ENCODE measurements around the gene CDK16.
A peak's percentile ranks its signal among the peaks of the same experiment; 100 is the strongest.

Gene CDK16

DNA sequence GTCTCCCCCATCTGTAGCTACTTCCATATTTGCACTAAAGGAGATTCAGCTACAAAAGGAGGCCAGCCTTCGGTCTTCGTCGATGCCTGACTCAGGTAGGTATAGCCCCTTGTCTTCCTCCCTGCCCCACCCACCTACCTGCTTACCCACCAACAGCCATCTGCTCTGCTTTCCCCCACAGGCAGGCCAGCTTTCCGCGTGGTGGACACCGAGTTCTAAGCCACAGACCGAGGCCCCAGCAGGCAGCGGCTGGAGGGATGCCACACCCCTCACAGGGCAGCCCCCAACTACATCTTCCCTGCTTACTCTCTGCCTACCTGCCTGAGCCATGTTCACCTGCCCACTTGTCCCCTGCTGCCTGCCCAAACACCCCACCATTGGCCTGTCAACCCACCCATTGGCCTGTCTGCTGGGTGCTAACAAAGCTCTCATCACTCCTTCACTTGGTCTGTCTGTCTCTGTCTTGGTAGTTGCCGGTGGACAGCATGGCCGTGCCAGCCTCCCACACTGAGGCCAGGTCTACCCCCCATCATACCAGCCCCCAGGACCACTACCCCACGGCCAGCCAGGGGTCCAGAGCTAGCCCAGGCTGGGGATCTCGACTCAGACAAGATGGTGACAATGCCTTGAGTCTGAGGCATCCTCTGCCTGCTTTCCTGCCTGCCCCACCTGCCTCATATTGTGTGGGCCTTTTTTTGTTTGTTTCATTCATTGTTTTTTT lies 10.2 kb downstream of the CDK16 start:
- no peak for DNase-seq (ENCODE audit: low read depth in 2 of 2)

DNA sequence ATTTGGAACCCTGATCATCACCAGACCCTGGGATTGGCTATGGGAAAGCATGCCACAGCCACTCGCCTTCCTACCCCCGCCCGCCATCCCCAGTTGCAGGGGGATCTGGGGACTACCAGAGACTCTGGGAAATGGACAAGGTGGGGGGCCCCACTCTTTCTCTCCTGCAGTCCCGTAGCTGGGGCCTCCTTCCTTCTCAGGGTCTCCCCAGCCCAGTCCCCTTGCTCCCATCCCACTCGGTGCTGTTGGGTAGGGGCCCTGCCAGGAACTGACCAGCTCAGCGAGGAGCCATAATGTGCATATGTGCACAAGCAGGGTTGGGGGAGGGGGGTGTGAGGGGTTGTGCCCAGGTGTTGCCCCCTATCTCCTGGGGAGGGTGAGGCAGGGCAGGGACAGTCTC lies 10.9 kb downstream of the CDK16 start:
- no peak for DNase-seq (ENCODE audit: low read depth in 2 of 2)

DNA sequence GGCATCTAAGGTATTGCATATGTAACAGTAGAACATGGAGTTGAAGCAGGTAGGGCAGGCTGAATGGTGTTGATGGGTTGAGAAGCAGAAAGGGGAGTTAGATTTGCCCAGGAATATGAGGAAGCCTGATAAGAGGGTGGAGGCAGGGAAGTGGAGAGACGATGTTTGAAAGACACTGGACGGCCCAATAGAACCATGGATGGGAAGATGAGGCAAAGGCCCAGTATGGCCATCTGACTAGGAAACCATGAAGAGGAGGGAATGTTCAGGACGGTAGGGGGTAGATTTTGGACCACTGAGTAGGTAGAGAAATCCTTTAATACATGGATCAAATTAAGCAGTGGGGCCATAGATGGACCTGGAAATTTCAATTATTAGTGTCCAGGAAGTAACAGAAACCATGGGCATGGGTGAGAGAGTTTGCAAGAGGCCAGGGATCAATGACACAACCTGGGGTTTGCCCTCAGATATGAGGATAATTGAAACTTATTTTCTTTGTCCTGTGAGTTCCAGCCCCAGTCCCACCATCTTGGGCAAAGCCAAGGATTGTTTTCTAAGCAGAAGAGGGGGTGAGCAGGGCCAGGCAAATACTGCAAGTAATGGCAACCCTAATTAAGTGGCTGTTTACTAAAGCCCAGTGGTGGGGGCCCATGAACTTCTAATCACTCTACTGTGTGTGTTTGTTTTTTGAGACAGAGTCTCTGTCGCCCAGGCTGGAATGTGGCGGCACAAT lies 11.8 kb downstream of the CDK16 start:
- DNase-seq (ENCODE audit: low read depth in 2 of 2), result no peak

DNA sequence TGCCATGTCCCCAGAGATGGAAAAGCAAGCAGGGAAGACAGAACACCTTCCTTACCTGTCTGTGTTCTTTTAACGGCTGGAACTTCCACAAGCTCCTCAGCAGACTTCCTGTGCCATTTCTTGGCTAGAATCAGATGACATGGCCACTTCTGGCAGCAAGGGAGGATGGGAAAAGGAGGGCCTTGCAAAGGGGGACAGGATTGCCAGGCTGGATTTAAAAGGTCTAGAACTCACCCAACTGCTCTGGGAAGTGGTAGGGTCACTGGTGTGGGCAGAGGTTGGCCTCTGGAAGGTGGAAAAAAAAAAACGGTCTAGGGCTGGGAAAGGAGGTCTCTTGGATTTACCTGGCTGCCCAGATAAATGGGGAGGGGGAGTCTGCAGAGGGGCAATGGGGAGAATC lies 12.7 kb downstream of the CDK16 start:
- no peak for DNase-seq (ENCODE audit: low read depth in 2 of 2)

DNA sequence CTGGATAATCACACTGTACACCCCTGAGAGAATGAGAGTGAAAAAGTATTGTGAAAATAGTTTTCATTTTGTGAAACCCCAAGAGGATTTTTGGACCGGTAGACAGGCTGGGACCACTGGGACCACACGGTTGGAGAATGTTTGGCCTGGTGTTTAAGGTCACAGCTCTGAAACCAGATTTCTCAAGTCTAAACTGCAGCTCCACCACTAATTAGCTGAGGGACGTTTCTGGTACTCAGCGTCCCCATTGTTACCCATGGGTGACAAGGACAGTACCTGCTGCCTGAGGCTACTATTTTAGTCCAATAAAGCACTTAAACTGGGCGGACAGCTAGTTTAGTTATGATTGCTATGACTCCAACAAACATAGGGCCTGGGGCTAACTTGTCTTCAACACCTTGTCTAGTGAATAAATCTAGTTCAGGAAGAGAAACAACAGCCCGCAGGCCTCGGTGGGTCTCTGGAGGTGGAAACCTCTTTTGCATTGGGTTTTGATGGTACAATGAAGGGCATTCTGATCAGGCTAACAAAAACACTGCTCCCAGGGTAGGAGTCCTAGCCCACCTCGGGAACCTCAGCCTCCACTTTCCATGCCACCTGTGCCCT lies 13.8 kb downstream of the CDK16 start:
- no peak for DNase-seq (ENCODE audit: low read depth in 2 of 2)

DNA sequence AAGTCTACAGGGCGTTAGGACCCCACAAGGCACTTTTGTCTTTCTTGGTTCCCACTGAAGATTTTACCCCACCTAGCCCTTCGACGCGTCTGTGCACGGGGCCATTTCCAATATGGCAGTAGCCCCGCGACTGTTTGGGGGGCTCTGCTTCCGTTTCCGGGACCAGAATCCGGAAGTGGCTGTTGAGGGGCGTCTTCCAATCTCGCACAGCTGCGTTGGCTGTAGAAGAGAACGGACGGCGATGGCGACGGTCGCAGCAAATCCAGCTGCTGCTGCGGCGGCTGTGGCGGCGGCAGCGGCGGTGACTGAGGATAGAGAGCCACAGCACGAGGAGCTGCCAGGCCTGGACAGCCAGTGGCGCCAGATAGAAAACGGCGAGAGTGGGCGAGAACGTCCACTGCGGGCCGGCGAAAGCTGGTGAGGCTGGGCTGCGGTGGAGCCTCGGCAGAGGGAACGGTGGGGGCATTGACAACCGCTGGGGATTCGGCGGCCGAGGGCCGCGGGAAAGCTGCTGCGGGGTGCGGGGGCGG lies 14.4 kb downstream of the CDK16 start, which contains the start of gene USP11:
TSS of gene USP11 (plus strand) at position 207 of the 530 bp plus-strand sequence. CDS start at position 242, 35 bp downstream.
- no peak for DNase-seq (ENCODE audit: low read depth in 2 of 2)

DNA sequence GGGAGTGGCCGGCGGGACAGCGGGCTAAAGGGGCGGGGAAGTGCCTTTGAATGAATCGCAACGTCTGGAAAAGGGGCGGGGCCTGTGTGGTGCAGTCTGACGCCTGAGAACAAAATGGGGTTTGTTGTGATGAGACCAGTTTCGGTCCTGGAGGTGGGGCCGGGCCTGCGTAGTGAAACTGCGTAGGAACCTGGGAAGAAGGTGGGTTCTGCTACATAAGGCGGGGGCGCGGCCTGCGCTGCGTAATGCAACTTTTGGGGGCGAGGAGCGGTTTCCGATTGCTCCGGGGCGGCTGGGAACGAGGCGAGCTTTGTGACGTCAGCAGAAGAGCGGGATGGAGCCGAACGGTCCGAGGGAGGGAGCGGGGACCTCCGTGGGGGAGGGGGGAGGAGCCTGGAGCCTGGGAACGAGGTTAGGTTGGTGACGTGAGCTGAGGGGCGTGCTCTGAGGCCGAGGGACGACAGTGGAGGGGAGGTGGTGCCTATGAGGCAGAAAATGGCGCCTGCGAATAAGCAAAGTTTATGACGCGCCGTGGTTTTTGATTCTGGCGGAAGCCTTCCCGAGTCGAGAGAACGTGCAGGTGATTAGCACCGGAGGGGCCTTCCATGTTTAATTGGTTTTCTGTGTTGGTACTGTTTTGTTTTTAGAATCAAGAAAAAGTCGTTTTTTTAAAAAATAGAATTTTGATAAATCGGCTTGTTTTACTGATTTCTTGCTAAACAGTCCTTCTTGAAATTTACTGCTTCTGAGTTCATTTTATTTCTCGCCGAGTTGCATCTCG lies 15.0 kb downstream of the CDK16 start:
- peak; percentile 82 to 89 for DNase-seq (ENCODE audit: low read depth in 2 of 2)

DNA sequence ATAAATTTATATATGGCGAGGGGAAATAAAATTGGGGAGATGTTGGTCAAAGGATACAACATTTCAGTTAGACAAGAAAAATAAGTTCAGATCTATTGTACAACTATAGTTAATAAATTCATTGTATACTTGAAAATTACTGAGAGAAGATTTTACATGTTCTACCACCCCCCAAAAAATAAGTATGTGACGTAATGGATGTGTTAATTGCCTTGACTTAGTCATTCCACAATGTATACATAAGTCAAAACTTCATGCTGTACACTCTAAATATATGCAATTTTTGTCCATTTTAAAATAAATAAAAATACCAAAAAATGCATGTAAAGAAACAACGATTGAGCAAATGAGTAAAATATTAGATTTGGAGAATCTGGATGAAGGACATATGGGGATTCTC lies 16.1 kb downstream of the CDK16 start:
- no peak for DNase-seq (ENCODE audit: low read depth in 2 of 2)

DNA sequence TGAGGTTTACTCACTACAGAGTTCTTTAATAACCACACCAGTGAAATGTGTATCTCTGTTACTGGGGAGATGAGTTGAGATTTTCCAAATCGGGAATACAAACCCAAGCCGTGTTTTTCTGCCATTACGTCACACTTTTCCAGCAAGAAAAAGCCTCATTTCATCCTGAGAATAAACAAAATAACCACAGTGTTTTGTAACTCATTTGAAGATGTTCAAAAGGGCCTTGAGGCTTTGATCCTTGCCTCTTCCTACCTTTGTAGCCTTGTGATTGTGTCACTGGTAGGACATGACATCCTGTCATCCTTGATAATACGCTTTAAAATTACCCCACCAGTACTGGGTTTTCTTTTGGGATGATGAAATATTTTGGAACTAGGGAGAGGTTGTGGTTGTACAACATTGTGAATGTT lies 17.2 kb downstream of the CDK16 start:
- DNase-seq (ENCODE audit: low read depth in 2 of 2), result no peak

DNA sequence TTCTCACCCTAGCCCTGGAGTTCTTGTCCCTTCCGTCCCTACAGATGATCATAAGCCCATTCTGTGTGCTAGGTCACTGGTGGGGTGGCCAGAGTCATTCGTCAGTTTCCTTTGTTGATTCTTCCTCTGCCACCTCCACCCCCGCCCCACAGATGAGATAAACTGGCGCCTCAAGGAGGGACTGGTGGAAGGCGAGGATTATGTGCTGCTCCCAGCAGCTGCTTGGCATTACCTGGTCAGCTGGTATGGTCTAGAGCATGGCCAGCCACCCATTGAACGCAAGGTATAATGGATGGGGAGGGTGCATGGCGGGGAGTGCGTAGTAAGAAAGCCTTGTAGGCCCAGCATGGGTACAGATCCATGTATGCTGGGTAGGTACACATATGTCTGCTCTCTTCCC lies 20.7 kb downstream of the CDK16 start:
- DNase-seq (ENCODE audit: low read depth in 2 of 2), result no peak

DNA sequence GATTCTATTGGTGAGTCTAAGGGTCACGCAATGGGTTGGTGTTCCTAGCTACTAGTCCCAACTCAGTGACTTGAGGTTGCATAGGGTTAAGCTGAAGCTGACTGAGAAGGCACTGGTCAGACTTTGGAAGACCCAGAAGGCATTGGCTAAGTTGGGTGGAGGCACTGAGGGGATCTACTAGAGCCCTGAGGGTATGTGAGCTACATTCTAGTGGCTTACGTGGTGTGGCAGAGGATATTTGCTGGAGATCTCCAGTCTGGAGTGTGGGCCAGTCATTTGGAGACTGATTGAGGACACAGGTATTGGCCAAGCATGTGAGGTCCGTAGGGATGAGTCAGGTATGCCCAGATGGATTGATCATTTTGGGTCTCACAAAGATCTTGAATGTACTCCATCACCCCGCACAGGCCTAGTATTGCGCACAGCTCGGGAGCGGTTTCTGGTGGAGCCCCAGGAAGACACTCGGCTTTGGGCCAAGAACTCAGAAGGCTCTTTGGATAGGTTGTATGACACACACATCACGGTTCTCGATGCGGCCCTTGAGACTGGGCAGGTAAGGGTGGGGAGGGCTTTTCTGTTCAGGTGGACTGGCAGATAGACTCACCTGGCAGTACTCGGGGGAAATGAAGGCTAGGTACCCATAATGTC lies 21.5 kb downstream of the CDK16 start:
- DNase-seq (ENCODE audit: low read depth in 2 of 2), result no peak

DNA sequence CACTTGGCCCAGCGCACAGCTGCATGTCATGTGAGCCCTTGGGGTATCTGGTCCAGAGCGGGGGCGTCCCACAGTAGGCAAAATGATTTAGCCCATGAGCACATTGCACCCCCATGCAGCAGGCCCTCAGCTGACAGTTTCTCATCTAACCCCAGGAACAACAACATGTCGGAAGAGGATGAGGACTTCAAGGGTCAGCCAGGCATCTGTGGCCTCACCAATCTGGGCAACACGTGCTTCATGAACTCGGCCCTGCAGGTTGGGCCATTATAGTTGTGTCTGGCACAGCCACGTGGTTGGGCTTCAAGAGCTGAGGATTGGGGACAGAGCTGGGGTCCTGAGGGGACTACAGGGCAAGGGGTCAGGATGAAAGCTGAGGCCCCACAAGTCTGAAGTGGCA lies 22.1 kb downstream of the CDK16 start:
- DNase-seq (ENCODE audit: low read depth in 2 of 2), result no peak

DNA sequence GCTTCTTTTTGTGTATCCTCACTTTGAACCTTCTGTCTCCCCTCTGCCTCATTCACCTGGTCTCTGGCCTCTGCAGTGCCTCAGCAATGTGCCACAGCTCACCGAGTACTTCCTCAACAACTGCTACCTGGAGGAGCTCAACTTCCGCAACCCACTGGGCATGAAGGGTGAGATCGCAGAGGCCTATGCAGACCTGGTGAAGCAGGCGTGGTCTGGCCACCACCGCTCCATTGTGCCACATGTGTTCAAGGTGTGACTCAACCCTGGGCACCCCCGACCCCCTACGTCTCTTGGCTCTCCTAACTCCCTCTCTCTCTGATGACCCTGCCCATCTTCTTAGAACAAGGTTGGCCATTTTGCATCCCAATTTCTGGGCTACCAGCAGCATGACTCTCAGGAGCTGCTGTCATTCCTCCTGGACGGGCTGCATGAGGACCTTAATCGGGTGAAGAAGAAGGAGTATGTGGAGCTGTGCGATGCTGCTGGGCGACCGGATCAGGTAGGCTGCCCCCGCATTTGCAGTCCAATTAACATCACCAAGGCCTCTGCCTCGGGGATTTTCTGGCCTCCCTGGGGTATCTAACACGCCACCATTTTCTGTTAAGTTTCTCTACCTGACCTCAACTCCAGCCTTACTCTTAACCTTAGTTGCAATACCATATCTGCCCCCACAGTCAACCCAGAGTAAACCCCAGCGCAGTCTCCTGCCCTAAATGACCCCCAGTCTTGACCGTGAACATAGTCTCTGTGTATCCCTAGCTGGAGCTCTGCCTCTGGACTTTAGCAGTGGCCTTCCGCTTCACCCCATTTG lies 22.9 kb downstream of the CDK16 start:
- DNase-seq (ENCODE audit: low read depth in 2 of 2), result no peak

DNA sequence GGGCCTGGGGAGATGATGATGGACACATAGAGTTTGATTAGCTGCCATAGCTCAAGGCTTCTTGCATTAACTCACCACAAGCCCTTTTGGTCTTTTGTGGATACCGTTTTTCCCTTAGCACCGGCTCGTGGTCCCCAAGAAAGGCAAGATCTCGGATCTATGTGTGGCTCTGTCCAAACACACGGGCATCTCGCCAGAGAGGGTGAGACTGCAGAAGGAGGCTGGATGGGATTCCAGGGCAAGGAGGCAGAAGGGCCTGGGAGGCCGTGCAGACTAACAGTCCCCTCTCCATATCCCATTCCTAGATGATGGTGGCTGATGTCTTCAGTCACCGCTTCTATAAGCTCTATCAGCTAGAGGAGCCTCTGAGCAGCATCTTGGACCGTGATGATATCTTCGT lies 23.8 kb downstream of the CDK16 start:
- no peak for DNase-seq (ENCODE audit: low read depth in 2 of 2)

DNA sequence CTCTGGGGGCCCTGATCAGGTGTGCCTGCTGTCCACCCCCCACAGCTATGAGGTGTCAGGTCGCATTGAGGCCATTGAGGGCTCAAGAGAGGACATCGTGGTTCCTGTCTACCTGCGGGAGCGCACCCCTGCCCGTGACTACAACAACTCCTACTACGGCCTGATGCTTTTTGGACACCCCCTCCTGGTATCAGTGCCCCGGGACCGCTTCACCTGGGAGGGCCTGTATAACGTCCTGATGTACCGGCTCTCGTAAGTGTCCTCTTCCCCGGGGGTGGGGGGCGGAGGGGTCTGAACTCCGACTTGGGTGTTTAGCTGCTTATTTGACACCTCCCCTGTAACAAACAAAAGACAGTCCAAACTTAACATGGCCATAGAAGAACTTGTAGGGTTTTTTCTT lies 24.9 kb downstream of the CDK16 start:
- no peak for DNase-seq (ENCODE audit: low read depth in 2 of 2)

DNA sequence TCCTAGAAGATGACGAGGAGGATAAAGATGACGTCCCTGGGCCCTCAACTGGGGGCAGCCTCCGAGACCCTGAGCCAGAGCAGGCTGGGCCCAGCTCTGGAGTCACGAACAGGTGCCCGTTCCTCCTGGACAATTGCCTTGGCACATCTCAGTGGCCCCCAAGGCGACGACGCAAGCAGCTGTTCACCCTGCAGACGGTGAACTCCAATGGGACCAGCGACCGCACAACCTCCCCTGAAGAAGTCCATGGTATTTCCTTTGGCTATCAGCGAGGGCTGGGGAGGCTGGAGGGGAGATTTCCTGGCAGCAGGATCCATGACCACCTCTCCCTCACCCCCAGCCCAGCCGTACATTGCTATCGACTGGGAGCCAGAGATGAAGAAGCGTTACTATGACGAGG lies 26.2 kb downstream of the CDK16 start:
- no peak for DNase-seq (ENCODE audit: low read depth in 2 of 2)

DNA sequence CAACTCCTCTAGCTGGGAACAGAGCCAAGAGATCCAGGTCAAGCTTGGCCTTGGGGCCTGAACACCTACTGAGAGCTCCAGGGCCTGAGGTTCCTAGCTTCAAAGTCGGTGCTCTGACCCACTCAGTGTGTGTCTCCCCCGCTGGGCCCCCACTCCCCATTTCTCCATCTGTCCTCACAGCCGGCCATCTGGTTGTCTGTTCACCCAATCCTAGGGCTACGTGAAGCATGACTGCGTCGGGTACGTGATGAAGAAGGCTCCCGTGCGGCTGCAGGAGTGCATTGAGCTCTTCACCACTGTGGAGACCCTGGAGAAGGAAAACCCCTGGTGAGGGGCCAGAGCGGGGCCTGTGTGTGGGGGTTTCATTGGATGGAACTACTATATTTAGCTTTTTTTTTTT lies 26.7 kb downstream of the CDK16 start:
- DNase-seq (ENCODE audit: low read depth in 2 of 2), result no peak

DNA sequence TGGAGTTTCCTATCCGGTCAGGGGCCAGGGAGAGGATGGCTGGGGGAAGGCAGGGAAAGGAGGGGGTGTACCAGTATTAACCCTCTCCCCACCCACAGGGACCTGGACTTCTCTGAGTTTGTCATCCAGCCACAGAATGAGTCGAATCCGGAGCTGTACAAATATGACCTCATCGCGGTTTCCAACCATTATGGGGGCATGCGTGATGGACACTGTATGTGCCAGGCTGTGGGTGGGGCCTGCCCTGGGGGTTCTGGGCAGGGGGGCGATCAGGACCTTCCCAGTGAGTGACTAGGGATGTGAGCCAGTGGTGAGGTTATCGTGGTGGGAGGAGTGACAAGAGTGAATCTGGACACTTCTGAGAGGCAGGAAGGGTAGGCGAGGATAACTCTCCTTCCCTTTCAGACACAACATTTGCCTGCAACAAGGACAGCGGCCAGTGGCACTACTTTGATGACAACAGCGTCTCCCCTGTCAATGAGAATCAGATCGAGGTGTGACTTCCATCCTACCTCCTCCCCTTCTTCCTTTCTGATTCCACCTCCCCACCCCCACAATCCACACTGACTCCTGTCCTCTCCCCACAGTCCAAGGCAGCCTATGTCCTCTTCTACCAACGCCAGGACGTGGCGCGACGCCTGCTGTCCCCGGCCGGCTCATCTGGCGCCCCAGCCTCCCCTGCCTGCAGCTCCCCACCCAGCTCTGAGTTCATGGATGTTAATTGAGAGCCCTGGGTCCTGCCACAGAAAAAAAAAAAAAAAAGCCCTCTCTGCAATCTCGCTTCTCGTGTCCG lies 28.9 kb downstream of the CDK16 start:
- DNase-seq (ENCODE audit: low read depth in 2 of 2), result no peak

DNA sequence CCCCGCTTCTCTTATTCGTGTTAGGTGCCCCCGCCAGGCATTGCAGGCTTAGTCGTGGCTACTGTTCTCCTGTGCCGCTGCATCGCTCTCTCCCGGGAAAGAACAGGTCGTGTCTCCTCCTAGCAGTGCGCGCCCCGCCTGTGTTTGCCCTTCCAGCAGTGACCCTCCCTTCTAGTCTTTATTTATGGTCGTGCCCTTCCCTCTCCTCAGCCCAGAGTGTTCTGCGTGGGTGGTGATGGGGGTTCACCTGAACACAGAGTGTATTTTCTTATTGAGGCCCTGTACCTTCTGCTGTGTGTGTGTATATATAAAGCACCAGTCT lies 29.5 kb downstream of the CDK16 start:
- no peak for DNase-seq (ENCODE audit: low read depth in 2 of 2)

DNA sequence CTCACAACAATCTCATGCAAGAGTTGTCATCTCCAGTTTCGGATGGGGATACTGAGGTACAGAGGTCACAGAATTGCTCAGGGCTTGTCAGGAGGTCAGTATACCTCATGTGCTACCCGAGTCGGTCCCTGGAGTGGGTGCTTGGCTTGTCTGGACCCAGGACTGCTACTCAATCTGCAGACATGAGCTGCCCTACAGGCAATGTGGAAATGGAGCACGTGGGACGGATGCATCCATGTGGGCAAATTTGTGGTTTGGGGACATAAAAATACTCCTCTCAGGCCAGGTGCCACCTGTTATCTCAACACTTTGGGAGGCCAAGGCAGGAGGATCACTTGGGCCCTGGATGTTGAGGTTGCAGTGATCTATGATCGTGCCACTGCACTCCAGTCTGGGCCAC lies 30.1 kb downstream of the CDK16 start:
- DNase-seq (ENCODE audit: low read depth in 2 of 2), result no peak

Data from activated CD4-positive, alpha-beta T cell treated with anti-CD3 and anti-CD28 coated beads for 24 hours (primary cell).